A673 (cell line): Measurements from ENCODE around the gene PDE12. TPM values are rescaled to one million over a fixed set of nuclear protein-coding genes. Genes with fewer than 3 reads are reported as not detected.
A peak's percentile ranks its signal among the peaks of the same experiment; 100 is the strongest.

ENCODE experiments used
- BruUV-seq: library from RNA; stranded (reverse); fragments of 400-500 nt; replicated peaks from 2 replicates; lab custom pipeline; 2021; lab: Mats Ljungman, UMichigan
- CTCF ChIA-PET: fragments of 300-600 bp; sonication (Branson Sonifier 250); formaldehyde crosslinking; loops from one replicate; lab custom pipeline; 2022; ENCODE audit warnings: antibody characterized with exemption; lab: Charles Lee
- POLR2A ChIA-PET: fragments of 300-600 bp; sonication (Branson Sonifier 250); formaldehyde crosslinking; loops from one replicate; lab custom pipeline; 2022; ENCODE audit warnings: antibody characterized with exemption; ENCODE audit not compliant: low non-redundant PET; lab: Charles Lee
- DNase-seq: peaks from one replicate; pipeline ENCODE4 v3.0.0-alpha.2; 2015; ENCODE audit warnings: low spot score
- H3K27ac ChIP-seq: fragments of 200-600 bp; sonication (generic); 2 replicates; pipeline ENCODE4 v1.5.1; 2016; ENCODE audit warnings: mixed run types, low read depth, mild to moderate bottlenecking, mixed read lengths, antibody characterized with exemption, low read length; ENCODE audit not compliant: poor library complexity, severe bottlenecking
- H3K27me3 ChIP-seq: fragments of 200-600 bp; sonication (generic); replicated peaks from 2 replicates; pipeline ENCODE4 v1.6.1; 2017; ENCODE audit warnings: mixed run types, low read depth, mild to moderate bottlenecking, mixed read lengths, antibody characterized with exemption, low read length; ENCODE audit not compliant: insufficient read depth, poor library complexity
- H3K36me3 ChIP-seq: fragments of 200-600 bp; sonication (generic); 2 replicates; pipeline ENCODE4 v1.6.1; 2016; ENCODE audit warnings: mixed run types, mild to moderate bottlenecking, mixed read lengths, antibody characterized with exemption, low read length; ENCODE audit not compliant: insufficient read depth, poor library complexity, severe bottlenecking
- H3K4me1 ChIP-seq: fragments of 200-600 bp; sonication (generic); 2 replicates; pipeline ENCODE4 v1.6.1; 2017; ENCODE audit warnings: mixed run types, mild to moderate bottlenecking, mixed read lengths, antibody characterized with exemption, low read length; ENCODE audit not compliant: insufficient read depth, poor library complexity, severe bottlenecking
- H3K4me3 ChIP-seq: fragments of 200-600 bp; sonication (generic); 2 replicates; pipeline ENCODE4 v1.5.1; 2016; ENCODE audit warnings: low read depth, mixed run types, mild to moderate bottlenecking, mixed read lengths, low read length; ENCODE audit not compliant: poor library complexity, severe bottlenecking
- H3K9me3 ChIP-seq: fragments of 200-600 bp; sonication (generic); 2 replicates; pipeline ENCODE4 v1.6.1; 2016; ENCODE audit warnings: mixed run types, low read depth, mild to moderate bottlenecking, mixed read lengths, antibody characterized with exemption, low read length; ENCODE audit not compliant: poor library complexity, severe bottlenecking
- EZH2 ChIP-seq: fragments of 200-600 bp; sonication (generic); IDR thresholded peaks from 2 replicates; pipeline ENCODE4 v1.6.1; 2017; ENCODE audit warnings: borderline replicate concordance, low read depth, mild to moderate bottlenecking, mixed read lengths, antibody characterized with exemption, low read length; ENCODE audit not compliant: poor library complexity, severe bottlenecking
- intact Hi-C: fragments of 100-400 bp; cut with micrococcal nuclease; formaldehyde crosslinking; loops from one replicate; pipeline ENCODE4 v1.10.0; 2022; ENCODE audit not compliant: unreplicated experiment
- total RNA-seq: library from RNA; stranded (reverse); gene quantifications from 2 replicates; pipeline ENCODE4 v1.2.3, GENCODE V29; 2021
- TF ChIP-seq, protein P1 (sequence below): fragments of 300-800, 200-600 bp; sonication (generic); conservative IDR thresholded peaks from 2 replicates; pipeline ENCODE4 v1.5.1; 2017; ENCODE audit warnings: low read depth, mild to moderate bottlenecking, antibody characterized with exemption, low read length, moderate library complexity, mixed read lengths

The PDE12 gene
- total RNA-seq, 1 experiment from 2014 or later, result 15.3 TPM

DNA sequence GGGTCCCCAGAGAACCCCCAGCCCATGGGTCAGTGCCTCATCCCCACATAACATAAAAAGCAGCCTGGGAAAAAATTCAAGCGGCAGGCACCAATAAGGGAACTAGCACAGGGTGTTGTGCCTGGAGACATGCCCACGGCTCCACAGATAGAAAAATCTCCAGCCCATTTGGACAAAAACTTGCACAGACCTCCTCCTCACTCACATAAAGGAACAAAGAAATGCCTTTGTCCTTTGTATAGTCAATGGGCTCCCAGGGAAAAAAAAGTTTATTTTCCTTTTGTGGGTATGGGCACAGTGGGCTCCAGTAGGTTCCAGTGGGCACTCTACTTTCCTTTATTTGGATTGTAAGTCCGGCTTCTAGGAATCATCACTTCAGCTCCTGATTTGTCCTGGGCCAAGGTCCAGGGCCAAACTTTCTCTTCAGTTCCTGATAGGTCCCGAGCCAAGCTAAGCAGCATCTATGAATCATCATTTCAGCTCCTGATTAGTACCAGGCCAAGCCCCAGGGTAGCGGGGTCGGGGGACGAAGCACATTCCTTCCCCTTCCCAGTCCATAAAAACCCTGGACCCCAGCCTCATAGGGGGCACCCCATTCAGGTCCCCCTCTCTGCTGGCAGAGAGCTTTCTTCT is 10.3 kb upstream of the PDE12 start:
- intact Hi-C loops, result no loop called here
- H3K9me3 ChIP-seq, result no peaks in the 10 kb centered on the region
- H3K27ac ChIP-seq, result no peak overlapping the region
- H3K36me3 ChIP-seq, result no peaks in the 10 kb centered on the region
- ChIA-PET CTCF (no interaction called here), POLR2A (no interaction called here)
- DNase-seq, result no peak
- no TSS peak for BruUV-seq
- no peaks in the 10 kb centered on the region for H3K27me3 ChIP-seq
- no peak overlapping the region for H3K4me3 ChIP-seq
- TF ChIP-seq EZH2, result no peak
- TF ChIP-seq, protein P1, sequence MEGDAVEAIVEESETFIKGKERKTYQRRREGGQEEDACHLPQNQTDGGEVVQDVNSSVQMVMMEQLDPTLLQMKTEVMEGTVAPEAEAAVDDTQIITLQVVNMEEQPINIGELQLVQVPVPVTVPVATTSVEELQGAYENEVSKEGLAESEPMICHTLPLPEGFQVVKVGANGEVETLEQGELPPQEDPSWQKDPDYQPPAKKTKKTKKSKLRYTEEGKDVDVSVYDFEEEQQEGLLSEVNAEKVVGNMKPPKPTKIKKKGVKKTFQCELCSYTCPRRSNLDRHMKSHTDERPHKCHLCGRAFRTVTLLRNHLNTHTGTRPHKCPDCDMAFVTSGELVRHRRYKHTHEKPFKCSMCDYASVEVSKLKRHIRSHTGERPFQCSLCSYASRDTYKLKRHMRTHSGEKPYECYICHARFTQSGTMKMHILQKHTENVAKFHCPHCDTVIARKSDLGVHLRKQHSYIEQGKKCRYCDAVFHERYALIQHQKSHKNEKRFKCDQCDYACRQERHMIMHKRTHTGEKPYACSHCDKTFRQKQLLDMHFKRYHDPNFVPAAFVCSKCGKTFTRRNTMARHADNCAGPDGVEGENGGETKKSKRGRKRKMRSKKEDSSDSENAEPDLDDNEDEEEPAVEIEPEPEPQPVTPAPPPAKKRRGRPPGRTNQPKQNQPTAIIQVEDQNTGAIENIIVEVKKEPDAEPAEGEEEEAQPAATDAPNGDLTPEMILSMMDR, result no peak
- no peaks in the 10 kb centered on the region for H3K4me1 ChIP-seq

DNA sequence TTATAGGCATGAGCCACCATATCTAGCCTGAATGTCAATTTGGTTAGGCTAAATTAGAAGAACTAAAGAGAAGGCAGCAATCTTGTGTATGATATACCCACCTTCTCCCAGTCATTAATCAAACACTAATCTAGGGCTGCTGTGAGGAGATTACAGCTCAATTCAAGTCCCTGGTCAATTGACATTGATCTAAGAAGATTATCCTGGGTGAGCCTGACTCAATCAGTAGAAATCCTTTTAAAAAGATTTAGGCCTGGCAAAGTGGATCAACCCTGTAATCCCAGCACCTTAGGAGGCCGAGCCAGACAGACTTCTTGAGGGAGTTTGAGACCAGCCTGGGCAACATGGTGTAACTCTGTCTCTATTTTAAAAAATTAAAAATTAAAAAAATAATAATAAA is 9.5 kb upstream of the PDE12 start:
- H3K9me3 ChIP-seq, result no peaks in the 10 kb centered on the region
- no peak overlapping the region for H3K27ac ChIP-seq
- intact Hi-C loops, result no loop called here
- DNase-seq, result no peak
- no TSS peak for BruUV-seq
- POLR2A ChIA-PET, result no interaction called here
- H3K4me1 ChIP-seq, result no peaks in the 10 kb centered on the region
- no peaks in the 10 kb centered on the region for H3K36me3 ChIP-seq
- H3K27me3 ChIP-seq, result no peaks in the 10 kb centered on the region
- H3K4me3 ChIP-seq, result no peak overlapping the region
- CTCF ChIA-PET, result no interaction called here
- TF ChIP-seq, protein P1, result no peak
- TF ChIP-seq EZH2, result no peak

DNA sequence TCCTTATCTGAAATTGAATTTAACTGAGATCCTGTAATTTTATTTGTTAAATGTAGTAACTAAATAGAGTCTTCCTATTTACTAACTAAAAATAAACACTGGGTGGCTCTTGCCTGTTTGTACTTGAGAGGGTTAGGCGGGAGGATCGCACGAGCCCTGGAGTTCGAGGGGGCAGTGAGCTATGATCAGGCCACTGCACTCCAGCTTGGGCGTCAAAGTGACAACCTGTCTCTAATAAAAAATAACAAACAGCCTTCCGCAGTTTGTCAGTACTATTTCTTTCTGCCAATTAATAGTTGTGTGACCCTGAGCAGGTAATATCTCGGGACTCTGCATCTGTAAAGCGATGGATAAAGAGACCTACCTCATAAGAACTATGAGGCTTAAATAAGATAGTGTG is 768 bp upstream of the PDE12 start:
- TF ChIP-seq, protein P1, result no peak
- TF ChIP-seq EZH2, result no peak
- intact Hi-C loops, result no loop called here
- TSS peak; percentile 98 for BruUV-seq
- Histone ChIP-seq H3K27ac (peak overlapping the region; percentile 91), H3K36me3 (no peaks in the 10 kb centered on the region), H3K4me1 (peaks cover 3% of the 10 kb centered on the region), H3K4me3 (peak overlapping the region; percentile 78), H3K27me3 (no peaks in the 10 kb centered on the region), H3K9me3 (no peaks in the 10 kb centered on the region)
- ChIA-PET CTCF (no interaction called here), POLR2A (no interaction called here)
- no peak for DNase-seq
